OCI-LY1 (cell line): Measurements from ENCODE around the gene POLR1A.

ENCODE experiments used
- H2AFZ ChIP-seq: fragments of 200-600 bp; sonication (generic), shearing (Covaris generic); 2 replicates; pipeline ENCODE4 v1.6.0; 2014; ENCODE audit warnings: antibody characterized with exemption, mild to moderate bottlenecking, low read length
- H3F3A ChIP-seq: fragments of 200-600 bp; sonication (generic), shearing (Covaris generic); 2 replicates; pipeline ENCODE4 v1.6.0; 2014; ENCODE audit warnings: mild to moderate bottlenecking, antibody characterized with exemption, low read length, moderate library complexity; ENCODE audit not compliant: insufficient read depth
- H3K27ac ChIP-seq: fragments of 200-600 bp; sonication (generic); 2 replicates; pipeline ENCODE4 v1.5.1; 2014; ENCODE audit warnings: low read length, mixed run types, mild to moderate bottlenecking, low read depth; ENCODE audit not compliant: poor library complexity, severe bottlenecking
- H3K27me3 ChIP-seq: fragments of 200-600 bp; sonication (generic); 2 replicates; pipeline ENCODE4 v1.6.0; 2014; ENCODE audit warnings: antibody characterized with exemption, mild to moderate bottlenecking, low read length, moderate library complexity; ENCODE audit not compliant: insufficient read depth
- H3K36me3 ChIP-seq: fragments of 200-600 bp; sonication (generic); 2 replicates; pipeline ENCODE4 v1.6.1; 2014; ENCODE audit warnings: mild to moderate bottlenecking, antibody characterized with exemption, low read length, moderate library complexity, mixed read lengths; ENCODE audit not compliant: insufficient read depth
- H3K4me1 ChIP-seq: fragments of 200-600 bp; sonication (generic); 2 replicates; pipeline ENCODE4 v1.5.1; 2014; ENCODE audit warnings: mild to moderate bottlenecking, low read length, moderate library complexity; ENCODE audit not compliant: insufficient read depth, severe bottlenecking
- H3K4me2 ChIP-seq: fragments of 200-600 bp; sonication (generic), shearing (Covaris generic); 2 replicates; pipeline ENCODE4 v1.6.1; 2014; ENCODE audit warnings: low read length
- H3K4me3 ChIP-seq: fragments of 200-600 bp; sonication (generic); 2 replicates; pipeline ENCODE4 v1.5.1; 2014; ENCODE audit warnings: low read length, low read depth, mild to moderate bottlenecking, mixed read lengths; ENCODE audit not compliant: poor library complexity, severe bottlenecking
- H3K79me2 ChIP-seq: fragments of 200-600 bp; shearing (Covaris generic); 2 replicates; pipeline ENCODE4 v1.6.1; 2016; ENCODE audit warnings: mixed run types, low read length, mixed read lengths; ENCODE audit not compliant: insufficient read depth
- H3K9ac ChIP-seq: fragments of 200-600 bp; sonication (generic), shearing (Covaris generic); 2 replicates; pipeline ENCODE4 v1.6.1; 2014; ENCODE audit warnings: mild to moderate bottlenecking, low read length, mixed read lengths
- H3K9me2 ChIP-seq: fragments of 200-600 bp; sonication (generic), shearing (Covaris generic); 2 replicates; pipeline ENCODE4 v1.6.1; 2014; ENCODE audit warnings: low read depth, mild to moderate bottlenecking, low read length, mixed read lengths
- H3K9me3 ChIP-seq: fragments of 200-600 bp; shearing (Covaris generic); 2 replicates; pipeline ENCODE4 v1.6.1; 2014; ENCODE audit warnings: low read length, mixed read lengths
- H4K20me1 ChIP-seq: fragments of 200-600 bp; sonication (generic), shearing (Covaris generic); 2 replicates; pipeline ENCODE4 v1.6.0; 2016; ENCODE audit warnings: mild to moderate bottlenecking, low read length; ENCODE audit not compliant: insufficient read depth
- CTCF ChIP-seq: fragments of 200-600 bp; sonication (generic), shearing (Covaris generic); IDR thresholded peaks from 2 replicates; pipeline ENCODE4 v1.5.1; 2017; ENCODE audit warnings: mild to moderate bottlenecking, antibody characterized with exemption, low read length, moderate library complexity, mixed read lengths
- EZH2 ChIP-seq: fragments of 200-600 bp; sonication (generic), shearing (Covaris generic); IDR thresholded peaks from 2 replicates; pipeline ENCODE4 v1.8.0; 2017; ENCODE audit warnings: borderline replicate concordance, mixed run types, mild to moderate bottlenecking, antibody characterized with exemption, low read length, moderate library complexity, mixed read lengths

Gene POLR1A

DNA sequence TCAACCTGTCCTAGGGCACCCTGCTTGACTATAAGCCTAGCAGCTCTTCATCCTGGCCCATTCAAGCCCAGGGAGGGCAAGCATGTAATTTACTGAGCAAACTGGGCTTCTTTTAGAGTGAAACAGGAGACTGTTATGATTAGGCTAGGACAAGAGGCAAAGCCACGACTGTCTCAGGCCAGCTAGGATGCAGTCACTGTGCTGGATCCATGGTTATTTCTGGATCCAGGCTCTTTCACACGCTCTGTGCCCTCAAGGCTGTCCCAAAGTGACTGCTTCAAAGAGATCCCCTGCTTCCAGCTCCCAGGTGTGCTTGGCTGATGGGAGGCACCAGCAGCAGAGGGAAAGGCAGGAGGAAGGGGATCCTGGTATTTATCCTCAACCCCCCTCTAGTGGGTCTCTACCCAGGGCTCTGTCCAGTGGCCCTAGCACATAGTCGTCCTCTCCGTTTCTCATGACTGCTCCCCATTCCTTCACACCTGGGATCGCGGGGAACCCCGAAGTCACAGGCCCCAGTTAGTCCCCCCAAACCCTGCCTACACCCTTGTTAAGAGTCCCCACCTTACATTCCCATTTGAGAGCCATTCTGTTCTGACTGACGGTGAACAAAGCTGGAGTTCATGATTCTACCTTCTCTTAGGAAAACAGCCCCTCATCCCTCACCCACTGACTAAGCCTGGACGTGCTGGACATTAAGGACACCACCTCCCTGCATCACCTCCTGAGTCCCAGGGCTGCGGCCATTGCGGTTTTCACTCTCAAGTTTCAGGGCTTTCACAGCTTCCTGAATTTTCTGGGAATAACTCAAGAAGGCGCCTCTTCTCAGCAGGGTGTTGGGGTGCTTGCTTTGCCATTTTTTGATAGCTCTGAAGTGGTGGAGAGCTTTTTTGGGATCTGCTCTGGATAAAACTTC is 63.2 kb downstream of the POLR1A start:
- H2AFZ ChIP-seq: no peak overlapping the region
- H3K9me2 ChIP-seq: no peaks in the 10 kb centered on the region

GRCh38 chr2:86039963-86040655 is 65.6 kb downstream of the POLR1A start:
- no peaks in the 10 kb centered on the region for H3K79me2 ChIP-seq
- no peaks in the 10 kb centered on the region for H3K9me3 ChIP-seq
- H3K4me3 ChIP-seq: no peak overlapping the region
- H4K20me1 ChIP-seq: no peaks in the 10 kb centered on the region
- no peak overlapping the region for H2AFZ ChIP-seq
- H3K9ac ChIP-seq: peak overlapping the region; percentile 76; the same call in 1 of the 2 replicates
- peak overlapping the region; percentile 100 for H3K27ac ChIP-seq
- peaks cover 68% of the 10 kb centered on the region for H3K4me1 ChIP-seq
- TF ChIP-seq EZH2 (no peak), CTCF (no peak)
- H3K9me2 ChIP-seq: no peaks in the 10 kb centered on the region
- H3K36me3 ChIP-seq: peaks cover 72% of the 10 kb centered on the region
- H3K4me2 ChIP-seq: peak overlapping the region; percentile 4; the same call in 1 of the 2 replicates
- H3K27me3 ChIP-seq: no peaks in the 10 kb centered on the region
- H3F3A ChIP-seq: 0 out of 2 replicates have a peak, but pooled peaks cover 5% of the 10 kb centered on the region

More for the DNA sequence above, 63.2 kb downstream of the POLR1A start:
- Histone ChIP-seq H3K27ac (peak overlapping the region; percentile 100), H4K20me1 (no peaks in the 10 kb centered on the region), H3K9ac (no peak overlapping the region), H3K4me2 (no peak overlapping the region), H3F3A (no peaks in the 10 kb centered on the region), H3K4me1 (peaks cover 44% of the 10 kb centered on the region), H3K79me2 (no peaks in the 10 kb centered on the region), H3K9me3 (no peaks in the 10 kb centered on the region), H3K4me3 (no peak overlapping the region), H3K36me3 (peaks cover 91% of the 10 kb centered on the region), H3K27me3 (no peaks in the 10 kb centered on the region)
- no peak for TF ChIP-seq CTCF

- no peaks in the 10 kb centered on the region for H3K9me3 ChIP-seq
- H3K4me2 ChIP-seq: peak overlapping the region; percentile 66; the same call in 1 of the 2 replicates
- no peaks in the 10 kb centered on the region for H4K20me1 ChIP-seq
- no peaks in the 10 kb centered on the region for H3K9me2 ChIP-seq
- H3K4me3 ChIP-seq: no peak overlapping the region
- no peak overlapping the region for H2AFZ ChIP-seq
- peak overlapping the region; percentile 100 for H3K27ac ChIP-seq
- 0 out of 2 replicates have a peak, but pooled peaks cover 7% of the 10 kb centered on the region for H3F3A ChIP-seq
- H3K79me2 ChIP-seq: no peaks in the 10 kb centered on the region
- peaks cover 75% of the 10 kb centered on the region for H3K4me1 ChIP-seq
- H3K27me3 ChIP-seq: no peaks in the 10 kb centered on the region
- TF ChIP-seq EZH2 (no peak), CTCF (no peak)
- H3K9ac ChIP-seq: peak overlapping the region; percentile 76; the same call in 1 of the 2 replicates
- peaks cover 72% of the 10 kb centered on the region for H3K36me3 ChIP-seq
Measured at GRCh38 chr2:86039178-86039962, 66.3 kb downstream of the POLR1A start.
